ENCODE results near the gene RPL3. TPM values are rescaled to one million over a fixed set of nuclear protein-coding genes. Genes with fewer than 3 reads are reported as not detected.

Gene RPL3
- total RNA-seq, 2 donors from 2014 or later = 2,218 to 2,701 TPM

DNA sequence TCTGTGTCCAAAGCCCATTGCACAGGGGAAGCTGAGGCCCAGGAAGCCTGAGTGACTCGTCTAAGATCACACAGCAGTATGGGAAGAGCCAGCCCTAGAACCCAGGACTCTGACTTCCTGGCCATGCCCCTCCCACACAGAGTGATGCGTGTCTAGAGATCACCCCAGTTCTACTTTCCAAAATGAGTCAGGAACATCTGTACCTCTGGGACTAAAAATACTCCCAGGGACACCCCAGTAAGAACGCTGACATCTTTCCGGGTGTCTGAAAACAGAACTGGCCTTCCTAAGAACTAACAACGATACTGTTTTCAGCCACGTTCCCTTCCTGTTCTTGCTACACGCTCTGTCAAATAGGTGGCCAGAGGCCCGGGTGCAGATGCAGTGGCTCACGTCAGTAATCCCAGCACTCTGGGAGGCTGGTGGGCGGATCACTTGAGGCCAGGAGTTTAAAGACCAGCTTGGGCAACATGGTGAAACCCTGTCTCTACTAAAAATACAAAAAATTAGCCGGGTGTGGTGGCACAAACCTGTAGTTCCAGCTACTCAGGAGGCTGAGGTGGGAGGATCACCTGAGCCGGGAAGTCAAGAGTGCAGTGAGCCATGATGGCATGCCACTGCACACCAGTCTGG lies 52.9 kb downstream of the RPL3 start:
- Histone ChIP-seq H3K9me3 (ENCODE audit: control insufficient read depth, low read length) (peaks cover 5% of the 10 kb centered on the region), H3K4me1 (ENCODE audit: control insufficient read depth, insufficient read depth, low read length) (no peaks in the 10 kb centered on the region), H3K4me3 (ENCODE audit: low read length) (no peak overlapping the region), H3K27me3 (ENCODE audit: control insufficient read depth, insufficient read depth, low read length, poor library complexity, severe bottlenecking) (no peaks in the 10 kb centered on the region), H3K27ac (ENCODE audit: low read depth, low read length) (no peak overlapping the region), H3K36me3 (ENCODE audit: control insufficient read depth, insufficient read depth, low read length) (no peaks in the 10 kb centered on the region), H3K9ac (ENCODE audit: extremely low read depth, low read length, poor library complexity, severe bottlenecking) (no peak overlapping the region)
- Mint-ChIP-seq H3K27ac (no peak overlapping the region), H3K36me3 (ENCODE audit: low read depth) (no peaks in the 10 kb centered on the region), H3K4me3 (no peak overlapping the region), H3K9me3 (peaks cover 18% of the 10 kb centered on the region), H3K4me1 (peaks cover 2% of the 10 kb centered on the region), H3K27me3 (ENCODE audit: insufficient read depth) (peaks cover 1% of the 10 kb centered on the region)
- TF ChIP-seq, protein P1, sequence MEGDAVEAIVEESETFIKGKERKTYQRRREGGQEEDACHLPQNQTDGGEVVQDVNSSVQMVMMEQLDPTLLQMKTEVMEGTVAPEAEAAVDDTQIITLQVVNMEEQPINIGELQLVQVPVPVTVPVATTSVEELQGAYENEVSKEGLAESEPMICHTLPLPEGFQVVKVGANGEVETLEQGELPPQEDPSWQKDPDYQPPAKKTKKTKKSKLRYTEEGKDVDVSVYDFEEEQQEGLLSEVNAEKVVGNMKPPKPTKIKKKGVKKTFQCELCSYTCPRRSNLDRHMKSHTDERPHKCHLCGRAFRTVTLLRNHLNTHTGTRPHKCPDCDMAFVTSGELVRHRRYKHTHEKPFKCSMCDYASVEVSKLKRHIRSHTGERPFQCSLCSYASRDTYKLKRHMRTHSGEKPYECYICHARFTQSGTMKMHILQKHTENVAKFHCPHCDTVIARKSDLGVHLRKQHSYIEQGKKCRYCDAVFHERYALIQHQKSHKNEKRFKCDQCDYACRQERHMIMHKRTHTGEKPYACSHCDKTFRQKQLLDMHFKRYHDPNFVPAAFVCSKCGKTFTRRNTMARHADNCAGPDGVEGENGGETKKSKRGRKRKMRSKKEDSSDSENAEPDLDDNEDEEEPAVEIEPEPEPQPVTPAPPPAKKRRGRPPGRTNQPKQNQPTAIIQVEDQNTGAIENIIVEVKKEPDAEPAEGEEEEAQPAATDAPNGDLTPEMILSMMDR (conservative IDR thresholded peaks at IDR 0.05) = no peak
- 79 to 81% methylated on average over 10 to 12 of the region's 12 CpGs for WGBS, 2 experiments (ENCODE audit: insufficient coverage in 1 of 2, insufficient read length in 1 of 2)
- no peak for DNase-seq

DNA sequence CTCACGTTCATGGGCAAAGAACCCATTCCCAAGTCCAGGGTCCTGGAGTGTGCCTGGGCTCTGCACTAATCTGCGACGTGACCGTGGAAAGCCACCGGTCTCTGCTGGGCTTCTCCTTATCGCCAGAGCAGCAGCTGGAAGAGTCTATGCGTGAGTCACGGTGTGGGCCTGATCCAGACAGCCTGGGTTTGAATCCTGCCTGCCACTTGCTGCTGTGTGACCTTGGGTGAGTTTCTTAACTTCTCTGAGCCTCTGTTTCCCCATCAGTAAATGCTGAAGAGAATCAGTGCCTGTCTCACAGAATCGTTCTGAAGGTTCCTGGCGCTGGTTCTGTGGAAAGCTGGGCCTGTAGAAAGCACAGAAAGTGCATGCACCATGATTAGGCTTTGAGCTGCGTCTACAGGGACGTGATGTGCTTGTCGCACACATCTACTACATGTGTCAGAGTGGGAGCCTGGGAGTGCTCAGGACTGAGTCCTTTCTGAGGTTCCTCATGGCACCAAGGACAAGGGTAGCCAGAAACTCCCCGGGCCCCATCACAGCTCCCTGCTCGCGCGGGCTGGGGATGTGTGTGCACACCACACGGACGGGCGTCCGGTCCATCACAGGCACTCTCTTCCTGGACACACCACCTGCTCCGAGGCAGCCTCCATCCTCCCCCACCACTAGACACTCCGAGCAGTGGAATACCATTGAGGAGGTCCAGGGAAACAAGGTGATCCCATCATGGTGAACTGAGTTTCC lies 54.1 kb downstream of the RPL3 start:
- H3K9me3 Mint-ChIP-seq = peaks cover 12% of the 10 kb centered on the region
- no peaks in the 10 kb centered on the region for H3K4me1 ChIP-seq (ENCODE audit: control insufficient read depth, insufficient read depth, low read length)

DNA sequence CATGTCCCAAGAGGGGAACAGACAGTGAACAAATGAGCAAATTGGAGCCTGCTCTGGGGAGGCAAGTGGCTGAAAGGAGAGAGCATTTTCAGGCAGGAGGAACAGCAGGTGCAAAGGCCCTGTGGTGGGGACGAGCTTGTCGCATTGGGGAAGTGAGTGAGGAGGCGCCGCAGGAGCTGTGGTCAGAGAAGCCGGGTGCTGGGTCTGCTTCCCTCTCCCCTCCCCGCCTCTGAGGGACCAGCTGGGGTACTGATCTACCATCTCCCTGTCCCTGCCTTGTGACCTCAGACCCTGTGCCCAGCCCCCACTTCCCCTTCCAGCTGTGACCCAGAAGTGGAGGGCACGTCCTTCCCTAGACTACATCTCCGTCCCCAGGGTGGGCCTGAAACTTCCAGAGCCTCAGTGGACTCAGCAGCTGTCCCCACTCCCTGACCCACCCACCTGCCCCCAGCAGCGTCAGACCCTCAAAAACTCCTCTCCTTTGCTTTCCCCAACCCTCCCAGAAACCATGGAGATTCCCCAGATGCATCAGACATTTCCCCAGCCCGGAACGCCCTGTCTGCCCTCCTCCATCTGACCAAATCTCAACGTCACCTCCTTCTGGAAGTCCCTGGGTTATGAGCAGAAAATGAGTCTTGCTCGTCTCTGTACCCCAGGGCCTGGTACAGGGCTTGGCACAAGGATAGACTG lies 54.9 kb downstream of the RPL3 start:
- H3K9me3 Mint-ChIP-seq = peaks cover 12% of the 10 kb centered on the region
- H3K4me1 Mint-ChIP-seq = peaks cover 2% of the 10 kb centered on the region
- H3K9ac ChIP-seq (ENCODE audit: extremely low read depth, low read length, poor library complexity, severe bottlenecking) = no peak overlapping the region
- peaks cover 1% of the 10 kb centered on the region for H3K27me3 Mint-ChIP-seq (ENCODE audit: insufficient read depth)
- no peaks in the 10 kb centered on the region for H3K4me1 ChIP-seq (ENCODE audit: control insufficient read depth, insufficient read depth, low read length)
- no peaks in the 10 kb centered on the region for H3K36me3 Mint-ChIP-seq (ENCODE audit: low read depth)
- H3K9me3 ChIP-seq (ENCODE audit: control insufficient read depth, low read length) = no peaks in the 10 kb centered on the region
- no peak overlapping the region for H3K27ac Mint-ChIP-seq
- H3K27me3 ChIP-seq (ENCODE audit: control insufficient read depth, insufficient read depth, low read length, poor library complexity, severe bottlenecking) = no peaks in the 10 kb centered on the region
- no peak overlapping the region for H3K27ac ChIP-seq (ENCODE audit: low read depth, low read length)
- no peak overlapping the region for H3K4me3 ChIP-seq (ENCODE audit: low read length)
- no peak overlapping the region for H3K4me3 Mint-ChIP-seq
- WGBS, 2 experiments (ENCODE audit: insufficient coverage in 1 of 2, insufficient read length in 1 of 2) = 90 to 94% methylated on average over 6 to 13 of the region's 13 CpGs
- no peak for DNase-seq
- TF ChIP-seq, protein P1 (conservative IDR thresholded peaks at IDR 0.05) = no peak
- H3K36me3 ChIP-seq (ENCODE audit: control insufficient read depth, insufficient read depth, low read length) = no peaks in the 10 kb centered on the region

More for the DNA sequence above, 54.1 kb downstream of the RPL3 start:
- H3K36me3 Mint-ChIP-seq (ENCODE audit: low read depth) = no peaks in the 10 kb centered on the region
- no peak overlapping the region for H3K27ac Mint-ChIP-seq
- Histone ChIP-seq H3K4me3 (ENCODE audit: low read length) (no peak overlapping the region), H3K9me3 (ENCODE audit: control insufficient read depth, low read length) (no peaks in the 10 kb centered on the region), H3K36me3 (ENCODE audit: control insufficient read depth, insufficient read depth, low read length) (no peaks in the 10 kb centered on the region), H3K27me3 (ENCODE audit: control insufficient read depth, insufficient read depth, low read length, poor library complexity, severe bottlenecking) (no peaks in the 10 kb centered on the region), H3K27ac (ENCODE audit: low read depth, low read length) (no peak overlapping the region), H3K9ac (ENCODE audit: extremely low read depth, low read length, poor library complexity, severe bottlenecking) (no peak overlapping the region)
- H3K4me1 Mint-ChIP-seq = peaks cover 2% of the 10 kb centered on the region
- TF ChIP-seq, protein P1 (conservative IDR thresholded peaks at IDR 0.05) = no peak
- no peak overlapping the region for H3K4me3 Mint-ChIP-seq
- no peak for DNase-seq
- 92 to 94% methylated on average over 13 to 23 of the region's 23 CpGs for WGBS, 2 experiments (ENCODE audit: insufficient coverage in 1 of 2, insufficient read length in 1 of 2)
- peaks cover 1% of the 10 kb centered on the region for H3K27me3 Mint-ChIP-seq (ENCODE audit: insufficient read depth)

Measured in endodermal cell (in vitro differentiated cells).